Endothelial cell of umbilical vein (primary cell): ENCODE results near the gene TSPAN18. TPM values are rescaled to one million over a fixed set of nuclear protein-coding genes. Genes with fewer than 3 reads are reported as not detected.

Experiments
- BruUV-seq: library from RNA; stranded (reverse); fragments of 400-500 nt; replicated peaks from 2 replicates; lab custom pipeline; 2021; lab: Mats Ljungman, UMichigan
- CTCF ChIA-PET: fragments of 300-600, 350-600 bp; sonication (Branson Sonifier 250); formaldehyde crosslinking; loops from one replicate; lab custom pipeline; 2021; ENCODE audit warnings: antibody characterized with exemption, inconsistent platforms; lab: Charles Lee
- POLR2A ChIA-PET: fragments of 300-600, 350-600 bp; sonication (Branson Sonifier 250); formaldehyde crosslinking; loops from one replicate; lab custom pipeline; 2021; ENCODE audit warnings: antibody characterized with exemption, inconsistent platforms; lab: Charles Lee
- DNase-seq: peaks from one replicate; pipeline ENCODE4 v3.0.0-alpha.2; 2011; ENCODE audit warnings: low read depth, low spot score
- FAIRE-seq: peaks from 2 replicates; lab custom pipeline; 2011; peaks lifted over from hg19 to GRCh38; lab: Jason Lieb, UNC
- H2AFZ ChIP-seq: 2 replicates; pipeline ENCODE4 v1.6.0; 2012; ENCODE audit warnings: low read depth, low read length, control low read depth, inconsistent platforms
- H3K27ac ChIP-seq: 2 replicates; pipeline ENCODE4 v1.5.1; 2011; ENCODE audit warnings: low read depth, mild to moderate bottlenecking, control low read depth, low read length, moderate library complexity; ENCODE audit not compliant: insufficient read depth
- H3K27me3 ChIP-seq, 2 experiments: 2 replicates each; pipeline versions ENCODE4 v1.6.0 to v1.6.1; 2011; ENCODE audit warnings: low read length in 2 of 2, mixed read lengths in 1 of 2; ENCODE audit not compliant: control insufficient read depth in 2 of 2, insufficient read depth in 2 of 2
- H3K36me3 ChIP-seq, 2 experiments: 2 replicates in 1 of 2; 3 replicates in 1 of 2; pipeline ENCODE4 v1.5.1; 2011; ENCODE audit warnings: low read length in 2 of 2, mild to moderate bottlenecking in 1 of 2, moderate library complexity in 1 of 2; ENCODE audit not compliant: control insufficient read depth in 2 of 2, insufficient read depth in 2 of 2; ENCODE audit errors: extremely low read depth in 1 of 2
- H3K4me1 ChIP-seq: 3 replicates; pipeline ENCODE4 v1.5.1; 2011; ENCODE audit warnings: mild to moderate bottlenecking, low read length; ENCODE audit not compliant: control insufficient read depth, insufficient read depth; ENCODE audit errors: extremely low read depth
- H3K4me2 ChIP-seq: 2 replicates; pipeline ENCODE4 v1.6.1; 2011; ENCODE audit warnings: low read length, control low read depth, mixed read lengths; ENCODE audit not compliant: insufficient read depth
- H3K4me3 ChIP-seq, 3 experiments: fragments of 200-600 bp in 1 of 3; sonication (generic), shearing (Covaris generic) in 1 of 3; replicated peaks in 1 of 3; 2 replicates each; pipeline ENCODE4 v1.5.1; 2011 to 2016; ENCODE audit warnings: control low read depth in 3 of 3, low read length in 3 of 3, mild to moderate bottlenecking in 2 of 3, inconsistent platforms in 1 of 3, low read depth in 1 of 3, moderate library complexity in 1 of 3; ENCODE audit not compliant: insufficient read depth in 1 of 3
- H3K79me2 ChIP-seq: 2 replicates; pipeline ENCODE4 v1.6.0; 2012; ENCODE audit warnings: low read length, inconsistent platforms; ENCODE audit not compliant: control insufficient read depth, insufficient read depth
- H3K9ac ChIP-seq: replicated peaks from 2 replicates; pipeline ENCODE3; 2011; ENCODE audit warnings: low read length, control low read depth; ENCODE audit not compliant: insufficient read depth; ENCODE audit errors: extremely low read depth
- H3K9me1 ChIP-seq: replicated peaks from 3 replicates; pipeline ENCODE4 v1.6.0; 2011; ENCODE audit warnings: mild to moderate bottlenecking, low read length; ENCODE audit not compliant: control insufficient read depth, insufficient read depth; ENCODE audit errors: extremely low read depth
- H3K9me3 ChIP-seq: replicated peaks from 2 replicates; pipeline ENCODE4 v1.5.1; 2012; ENCODE audit warnings: low read length, inconsistent platforms; ENCODE audit not compliant: control insufficient read depth, insufficient read depth
- H4K20me1 ChIP-seq: replicated peaks from 2 replicates; pipeline ENCODE3; 2011; ENCODE audit warnings: mild to moderate bottlenecking, low read length; ENCODE audit not compliant: control insufficient read depth, insufficient read depth; ENCODE audit errors: extremely low read depth
- CTCF ChIP-seq, 2 donors: IDR thresholded peaks; 1 replicate in 1 of 2; 2 replicates in 1 of 2; pipeline ENCODE4 v1.5.1; 2011; ENCODE audit warnings: low read length in 2 of 2, mild to moderate bottlenecking in 2 of 2, moderate library complexity in 2 of 2, control low read depth in 1 of 2, inconsistent platforms in 1 of 2, low read depth in 1 of 2; ENCODE audit not compliant: insufficient read depth in 1 of 2; ENCODE audit errors: extremely low read depth in 1 of 2
- EZH2 ChIP-seq: IDR thresholded peaks from 2 replicates; pipeline ENCODE4 v1.6.1; 2012; ENCODE audit warnings: borderline replicate concordance, low read depth, mild to moderate bottlenecking, moderate library complexity, low read length, inconsistent platforms; ENCODE audit not compliant: severe bottlenecking
- FOS ChIP-seq: IDR thresholded peaks from 2 replicates; pipeline ENCODE4 v1.6.1; 2011; ENCODE audit warnings: mild to moderate bottlenecking, low read length, moderate library complexity, borderline replicate concordance; ENCODE audit not compliant: insufficient read depth
- GATA2 ChIP-seq: IDR thresholded peaks from 2 replicates; pipeline ENCODE4 v1.7.0; 2011; ENCODE audit warnings: low read depth, mild to moderate bottlenecking, moderate library complexity, mixed read lengths, low read length; ENCODE audit not compliant: insufficient read length, insufficient read depth
- JUN ChIP-seq: IDR thresholded peaks from 2 replicates; pipeline ENCODE4 v1.6.1; 2011; ENCODE audit warnings: borderline replicate concordance, low read depth; ENCODE audit not compliant: insufficient read length, insufficient read depth
- MAX ChIP-seq: IDR thresholded peaks from 2 replicates; pipeline ENCODE4 v1.6.1; 2011; ENCODE audit not compliant: insufficient read depth, insufficient read length
- MYC ChIP-seq: IDR thresholded peaks from one replicate; pipeline ENCODE4 v1.6.1; 2011; ENCODE audit warnings: mild to moderate bottlenecking, low read depth, low read length
- POLR2A ChIP-seq: IDR thresholded peaks from 2 replicates; pipeline ENCODE4 v1.6.1; 2012; ENCODE audit warnings: low read depth, mild to moderate bottlenecking, control low read depth, low read length
- POLR2AphosphoS5 ChIP-seq: IDR thresholded peaks from 2 replicates; pipeline ENCODE4 v1.6.1; 2012; ENCODE audit warnings: low read depth, mild to moderate bottlenecking, control low read depth, low read length, moderate library complexity; ENCODE audit not compliant: insufficient read depth
- dilution Hi-C: fragments of 300-500 bp; cut with MboI; formaldehyde crosslinking; loops from one replicate; pipeline ENCODE4 v1.15.0; 2019; ENCODE audit warnings: low sequenced_read_pairs; ENCODE audit not compliant: extremely low pct_ligation_motif_present
- intact Hi-C: fragments of 100-400 bp; cut with micrococcal nuclease; formaldehyde crosslinking; loops from one replicate; pipeline ENCODE4 v1.10.0; 2022
- polyA plus RNA-seq, 4 experiments: library from polyadenylated mRNA; depleted of rRNA in 3 of 4; stranded (reverse) in 3 of 4; unstranded in 1 of 4; fragments of >200 nt; gene quantifications; 2 replicates each; pipeline versions ENCODE4 v1.2.1 to v1.2.3, GENCODE V29; 2011 to 2012; ENCODE audit warnings: missing spikeins in 1 of 4
- total RNA-seq: library from RNA; stranded (reverse); gene quantifications from 2 replicates; pipeline ENCODE4 v1.2.3, GENCODE V29; 2021

Gene TSPAN18
- total and polyA plus RNA-seq, 2 donors (not counting 3 experiments of a cell fraction or from before 2014, with no cell fraction given), result 32.2 to 118 TPM

DNA sequence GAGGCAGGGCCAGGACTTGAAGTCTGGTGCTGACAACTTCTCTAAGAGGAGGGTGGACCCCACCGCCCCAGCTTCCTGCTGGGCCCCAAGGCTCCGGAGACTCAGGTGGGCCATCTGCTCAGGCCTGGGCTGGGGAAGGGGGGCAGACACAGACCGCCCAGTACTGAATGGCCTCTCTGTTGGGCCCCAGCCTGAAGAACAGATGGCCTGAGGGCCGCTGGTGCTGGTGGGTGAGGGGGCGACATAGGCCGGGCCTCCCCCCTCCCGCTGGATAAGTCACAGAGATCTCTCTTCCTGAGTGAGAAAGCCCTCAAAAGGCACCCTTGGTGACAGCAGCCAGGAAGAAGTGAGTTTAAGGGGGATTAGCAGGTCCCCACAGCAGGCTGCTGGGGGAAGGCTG, 236.4 kb downstream of the TSPAN18 start:
- POLR2A ChIA-PET, result no interaction called here

More for the DNA sequence above, 236.4 kb downstream of the TSPAN18 start:
- Histone ChIP-seq H3K9ac (no peak overlapping the region), H3K4me1 (no peaks in the 10 kb centered on the region), H3K36me3 (no peaks in the 10 kb centered on the region), H3K4me2 (no peak overlapping the region), H3K4me3 (no peak overlapping the region), H2AFZ (no peak overlapping the region), H4K20me1 (no peaks in the 10 kb centered on the region), H3K79me2 (no peaks in the 10 kb centered on the region), H3K9me1 (no peaks in the 10 kb centered on the region), H3K27ac (no peak overlapping the region), H3K9me3 (no peaks in the 10 kb centered on the region), H3K27me3 (no peaks in the 10 kb centered on the region)
- intact Hi-C loops, result no loop called here
- TF ChIP-seq FOS (no peak), GATA2 (no peak), POLR2AphosphoS5 (no peak), MYC (no peak), EZH2 (no peak), CTCF (IDR thresholded peaks at IDR 0.05; ENCODE audit: extremely low read depth in 1 of 2, insufficient read depth in 1 of 2, low read depth in 1 of 2, low read length in 2 of 2) (no peak), POLR2A (no peak), MAX (no peak), JUN (no peak)
- CTCF ChIA-PET, result interaction anchor here (1.6 to 2.5 kb wide), 2 partner anchors 26 to 1276 kb away, joined by 3 to 8 read pairs; no protein-coding TSS in a partner anchor
- dilution Hi-C loops, result no loop called here
- BruUV-seq, result no TSS peak
- no peak for FAIRE-seq
- no peak for DNase-seq
